HepG2 (cell line): ENCODE measurements around the gene ROM1. TPM values are rescaled to one million over a fixed set of nuclear protein-coding genes. Genes with fewer than 3 reads are reported as not detected.
A peak's percentile ranks its signal among the peaks of the same experiment; 100 is the strongest.

Experiments
- AGO1 ChIP-seq: fragments of 200-400 bp; formaldehyde crosslinking; IDR thresholded peaks from 2 replicates; pipeline ENCODE4 v1.6.1; 2017; ENCODE audit warnings: mild to moderate bottlenecking, low read depth, low read length, moderate library complexity; ENCODE audit not compliant: poor library complexity, severe bottlenecking
- BCLAF1 ChIP-seq: fragments of 450-650 bp; IDR thresholded peaks from 2 replicates; pipeline ENCODE4 v1.6.1; 2017; ENCODE audit warnings: mild to moderate bottlenecking
- CERS6 ChIP-seq: sonication (generic); formaldehyde crosslinking; IDR thresholded peaks from 2 replicates; pipeline ENCODE4 v1.5.0; 2020; ENCODE audit warnings: missing genetic modification reagents
- ELF3 ChIP-seq: IDR thresholded peaks from 2 replicates; pipeline ENCODE4 v1.6.1; 2016; ENCODE audit warnings: missing genetic modification reagents, missing compliant biosample characterization
- FOXA1 ChIP-seq, 2 experiments: fragments of 450-650 bp in 1 of 2; sonication (generic) in 1 of 2; formaldehyde crosslinking in 1 of 2; IDR thresholded peaks; 2 replicates each; pipeline versions ENCODE4 v1.4.0 to v1.6.1; 2016 to 2020; ENCODE audit warnings: missing genetic modification reagents in 1 of 2
- FOXJ3 ChIP-seq: sonication (generic); formaldehyde crosslinking; IDR thresholded peaks from 2 replicates; pipeline ENCODE4 v1.4.0; 2020; ENCODE audit warnings: missing genetic modification reagents, mild to moderate bottlenecking, borderline replicate concordance
- HNRNPK ChIP-seq: fragments of 200-400 bp; formaldehyde crosslinking; IDR thresholded peaks from 2 replicates; pipeline ENCODE4 v1.6.1; 2018; ENCODE audit warnings: low read length, low read depth, moderate library complexity, mild to moderate bottlenecking; ENCODE audit not compliant: poor library complexity, severe bottlenecking
- KDM1A ChIP-seq: IDR thresholded peaks from 2 replicates; pipeline ENCODE4 v1.6.1; 2016; ENCODE audit warnings: missing compliant biosample characterization
- NFE2 ChIP-seq: sonication (generic); formaldehyde crosslinking; IDR thresholded peaks from 2 replicates; pipeline ENCODE4 v1.4.0; 2020; ENCODE audit warnings: missing genetic modification reagents
- POGZ ChIP-seq: sonication (generic); formaldehyde crosslinking; IDR thresholded peaks from 2 replicates; pipeline ENCODE4 v1.4.0; 2020; ENCODE audit warnings: mild to moderate bottlenecking, missing genetic modification reagents
- RBM39 ChIP-seq: fragments of 200-400 bp; formaldehyde crosslinking; IDR thresholded peaks from one replicate; pipeline ENCODE4 v1.6.1; 2018; ENCODE audit warnings: antibody characterized with exemption, mild to moderate bottlenecking, low read depth, low read length; ENCODE audit not compliant: poor library complexity, severe bottlenecking
- SATB2 ChIP-seq: sonication (generic); formaldehyde crosslinking; IDR thresholded peaks from 2 replicates; pipeline ENCODE4 v1.5.0; 2020; ENCODE audit warnings: missing genetic modification reagents
- SNAPC4 ChIP-seq: sonication (generic); formaldehyde crosslinking; IDR thresholded peaks from 2 replicates; pipeline ENCODE4 v1.4.0; 2020; ENCODE audit warnings: mild to moderate bottlenecking, missing genetic modification reagents
- SOX13 ChIP-seq, 3 experiments: fragments of 450-650 bp in 1 of 3; sonication (generic) in 1 of 3; formaldehyde crosslinking in 1 of 3; IDR thresholded peaks in 2 of 3; conservative IDR thresholded peaks in 1 of 3; 2 replicates each; pipeline versions ENCODE4 v1.5.0 to v1.6.1; 2016 to 2020; ENCODE audit warnings: antibody characterized with exemption in 1 of 3, mild to moderate bottlenecking in 1 of 3, missing compliant biosample characterization in 1 of 3, missing genetic modification reagents in 1 of 3, moderate library complexity in 1 of 3
- THAP7 ChIP-seq: sonication (generic); formaldehyde crosslinking; IDR thresholded peaks from 2 replicates; pipeline ENCODE4 v1.8.1; 2023; ENCODE audit warnings: mild to moderate bottlenecking, missing genetic modification reagents
- ZMAT3 ChIP-seq: sonication (generic); formaldehyde crosslinking; conservative IDR thresholded peaks from 2 replicates; pipeline ENCODE4 v1.7.0; 2021; ENCODE audit warnings: missing genetic modification reagents
- ZNF136 ChIP-seq: sonication (generic); formaldehyde crosslinking; IDR thresholded peaks from 2 replicates; pipeline ENCODE4 v1.8.1; 2022; ENCODE audit warnings: low read depth, mild to moderate bottlenecking, moderate library complexity, missing genetic modification reagents
- ZNF557 ChIP-seq: sonication (generic); formaldehyde crosslinking; IDR thresholded peaks from 2 replicates; pipeline ENCODE4 v1.4.0; 2020; ENCODE audit warnings: missing genetic modification reagents
- polyA plus RNA-seq, 8 experiments: library from polyadenylated mRNA; depleted of rRNA in 3 of 8; stranded (reverse) in 7 of 8; unstranded in 1 of 8; fragments of >200 nt; fragmentation: Illumina TruSeq in 4 of 8; extraction: Trizol in 4 of 8; gene quantifications; 2 replicates each; pipeline versions ENCODE4 v1.2.1 to v1.2.3, GENCODE V29; 2011 to 2016; ENCODE audit warnings: low read depth in 4 of 8, missing spikeins in 1 of 8, mixed read lengths in 1 of 8; ENCODE audit not compliant: insufficient read depth in 1 of 8
- total RNA-seq, 5 experiments: library from RNA; depleted of rRNA; stranded (reverse); fragments of >200 nt; fragmentation: Illumina TruSeq; extraction: Trizol; gene quantifications; 2 replicates each; pipeline ENCODE4 v1.2.3, GENCODE V29; 2016; ENCODE audit warnings: low read depth in 1 of 5

Gene ROM1
- total and polyA plus RNA-seq, 2 of the 13 experiments (the other 11 are each of a cell fraction or from before 2014, with no cell fraction given) = 1.2 to 2.4 TPM

DNA sequence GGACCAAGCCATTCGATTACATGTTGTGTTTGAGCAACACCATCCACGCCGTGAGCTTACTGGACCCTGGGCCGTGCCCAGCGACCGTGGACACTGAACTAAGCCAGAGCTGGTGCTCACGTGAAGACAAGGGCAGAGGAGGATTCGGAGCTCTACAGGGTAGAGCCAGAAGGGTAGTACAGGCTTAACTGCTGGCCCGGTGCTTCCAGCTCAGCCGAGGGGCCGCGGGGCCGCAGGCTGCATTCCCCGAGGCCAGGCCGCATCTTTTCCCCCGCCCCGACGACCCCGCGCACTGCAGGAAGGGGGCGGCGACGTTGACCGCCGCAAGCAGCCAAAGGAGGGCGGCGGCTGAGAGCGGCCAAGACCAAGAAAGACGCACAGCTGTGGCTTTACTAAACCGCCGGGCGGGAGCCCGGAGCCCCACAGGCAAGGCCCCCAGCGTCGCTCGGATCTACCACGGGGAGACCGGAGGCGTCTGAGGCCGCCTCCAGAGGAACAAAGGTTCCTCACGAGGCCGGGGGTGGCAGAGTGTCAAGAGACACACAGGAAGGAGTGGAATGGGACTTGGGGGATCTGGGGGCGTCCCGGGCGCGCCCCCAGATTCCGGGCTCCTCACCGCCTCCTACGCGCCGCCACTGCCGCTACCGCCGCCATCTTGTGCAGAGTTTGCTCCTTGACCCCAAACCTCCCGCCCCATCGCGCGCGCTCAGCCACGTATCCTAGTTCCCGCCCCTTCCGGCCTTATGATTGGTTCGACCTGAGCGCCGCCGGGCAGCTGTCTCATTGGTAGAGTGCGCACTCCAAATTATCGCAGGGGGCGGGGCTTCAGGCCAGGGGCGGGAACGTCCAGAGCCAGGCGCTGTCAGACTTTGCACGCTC lies 33.1 kb downstream of the ROM1 start, which contains the start of gene GANAB (continued):
- TF ChIP-seq SNAPC4 (CRISPR knock-in tag) = peak; percentile 23; the same call in 1 of the 2 replicates
- TF ChIP-seq FOXA1 (IDR thresholded peaks at IDR 0.05) = no peak
- TF ChIP-seq FOXA1 (CRISPR knock-in tag; IDR thresholded peaks at IDR 0.05) = no peak
- TF ChIP-seq BCLAF1 = no peak
- TF ChIP-seq ZMAT3 (CRISPR knock-in tag) = peak; percentile 65
- TF ChIP-seq HNRNPK = peak; percentile 63
- TF ChIP-seq CERS6 = no peak
- TF ChIP-seq SOX13 (IDR thresholded peaks at IDR 0.05) = no peak
- no peak for TF ChIP-seq SOX13 (CRISPR knock-in tag; conservative IDR thresholded peaks at IDR 0.05 in 1 of 2, IDR thresholded peaks at IDR 0.05 in 1 of 2)
- peak; percentile 17; the same call in 1 of the 2 replicates for TF ChIP-seq ELF3
- peak; percentile 84 for TF ChIP-seq AGO1
- TF ChIP-seq POGZ (CRISPR knock-in tag) = 0 out of 2 replicates have a peak, but pooled peaks have one; percentile 30
- no peak for TF ChIP-seq SATB2 (CRISPR knock-in tag)
- no peak; the same call in 1 of the 2 replicates for TF ChIP-seq ZNF557 (CRISPR knock-in tag)
- TF ChIP-seq KDM1A (CRISPR knock-in tag) = no peak
- TF ChIP-seq RBM39 = peak; percentile 65
- no peak; the same call in 1 of the 2 replicates for TF ChIP-seq FOXJ3 (CRISPR knock-in tag)
- no peak; the same call in 1 of the 2 replicates for TF ChIP-seq ZNF136
- no peak for TF ChIP-seq NFE2
- 0 out of 2 replicates have a peak, but pooled peaks have one; percentile 48 for TF ChIP-seq THAP7 (CRISPR knock-in tag)
